ENCODE measurements around the gene SMARCB1. TPM values are rescaled to one million over a fixed set of nuclear protein-coding genes. Genes with fewer than 3 reads are reported as not detected.

SMARCB1 gene
- total RNA-seq, 1 experiment from 2014 or later, result 80.2 TPM

DNA sequence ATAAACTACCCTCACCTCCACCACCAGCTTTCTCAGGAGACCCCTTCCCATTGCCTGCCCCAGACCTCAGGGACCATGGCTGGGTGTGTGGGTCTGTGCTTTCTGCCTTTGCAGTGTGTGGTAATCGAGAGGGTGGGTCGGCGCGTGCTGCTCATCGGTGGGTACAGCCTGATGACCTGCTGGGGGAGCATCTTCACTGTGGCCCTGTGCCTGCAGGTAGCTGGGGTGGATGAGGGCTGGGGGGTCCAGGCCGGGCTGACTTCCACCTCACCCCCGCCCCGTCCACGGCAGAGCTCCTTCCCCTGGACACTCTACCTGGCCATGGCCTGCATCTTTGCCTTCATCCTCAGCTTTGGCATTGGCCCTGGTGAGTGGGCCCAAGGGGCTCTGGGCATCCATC lies 96.9 kb downstream of the SMARCB1 start:
- no peaks in the 10 kb centered on the region for H3K36me3 ChIP-seq (ENCODE audit: low read depth)
- DNase-seq, result no peak
- no TSS peak for BruUV-seq (replicated peaks)
- H2AFZ ChIP-seq, result no peak overlapping the region
- H3K4me3 ChIP-seq, result no peak overlapping the region
- H3K79me2 ChIP-seq (ENCODE audit: low read depth), result no peaks in the 10 kb centered on the region
- H4K20me1 ChIP-seq (ENCODE audit: insufficient read depth), result no peaks in the 10 kb centered on the region
- ChIA-PET POLR2A (ENCODE audit: unreplicated experiment) (no interaction called here), CTCF (no interaction called here)
- no peak overlapping the region for H3K4me2 ChIP-seq
- H3K9me2 ChIP-seq (ENCODE audit: insufficient read depth), result no peaks in the 10 kb centered on the region
- H3K4me1 ChIP-seq (replicated peaks; ENCODE audit: insufficient read depth), result peaks cover 13% of the 10 kb centered on the region
- no peak overlapping the region for H3K27ac ChIP-seq
- TF ChIP-seq EZH2 (IDR thresholded peaks at IDR 0.05; ENCODE audit: low read depth) (no peak), CTCF (conservative IDR thresholded peaks at IDR 0.05) (no peak)
- H3K9me3 ChIP-seq (ENCODE audit: insufficient read depth, low read depth), result no peaks in the 10 kb centered on the region
- H3F3A ChIP-seq (ENCODE audit: insufficient read depth, low read depth), result peaks cover 4% of the 10 kb centered on the region; the same call in 1 of the 2 replicates
- no peaks in the 10 kb centered on the region for H3K27me3 ChIP-seq (ENCODE audit: insufficient read depth, low read depth)
- intact Hi-C loops (cut with micrococcal nuclease; ENCODE audit: unreplicated experiment), result no loop called here

DNA sequence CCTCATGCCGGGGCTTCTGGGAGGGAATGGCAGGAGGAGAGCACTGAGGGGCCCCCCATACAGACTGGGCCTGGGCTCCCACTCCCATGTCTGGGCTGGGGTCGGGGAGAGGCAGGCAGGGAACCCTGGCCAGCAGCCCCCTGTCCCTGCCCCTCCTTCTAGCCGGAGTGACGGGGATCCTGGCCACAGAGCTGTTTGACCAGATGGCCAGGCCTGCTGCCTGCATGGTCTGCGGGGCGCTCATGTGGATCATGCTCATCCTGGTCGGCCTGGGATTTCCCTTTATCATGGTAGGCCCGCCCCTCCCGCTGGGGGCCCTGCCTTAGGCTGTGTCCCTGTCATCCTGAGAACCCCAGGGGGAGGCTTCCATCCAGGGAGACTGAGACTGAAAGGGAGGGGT lies 97.4 kb downstream of the SMARCB1 start:
- CTCF ChIA-PET, result no interaction called here

More for the DNA sequence above, 97.4 kb downstream of the SMARCB1 start:
- H3K36me3 ChIP-seq (ENCODE audit: low read depth), result no peaks in the 10 kb centered on the region
- no peak overlapping the region for H3K4me3 ChIP-seq
- no peak for DNase-seq
- intact Hi-C loops (cut with micrococcal nuclease; ENCODE audit: unreplicated experiment), result no loop called here
- no peaks in the 10 kb centered on the region for H3K79me2 ChIP-seq (ENCODE audit: low read depth)
- no peak overlapping the region for H3K27ac ChIP-seq
- no peaks in the 10 kb centered on the region for H3K9me2 ChIP-seq (ENCODE audit: insufficient read depth)
- H3F3A ChIP-seq (ENCODE audit: insufficient read depth, low read depth), result peaks cover 4% of the 10 kb centered on the region; the same call in 1 of the 2 replicates
- no peak for TF ChIP-seq EZH2 (IDR thresholded peaks at IDR 0.05; ENCODE audit: low read depth)
- no peak for TF ChIP-seq CTCF (conservative IDR thresholded peaks at IDR 0.05)
- no TSS peak for BruUV-seq (replicated peaks)
- H2AFZ ChIP-seq, result no peak overlapping the region
- no peaks in the 10 kb centered on the region for H3K27me3 ChIP-seq (ENCODE audit: insufficient read depth, low read depth)
- POLR2A ChIA-PET (ENCODE audit: unreplicated experiment), result no interaction called here
- no peaks in the 10 kb centered on the region for H3K9me3 ChIP-seq (ENCODE audit: insufficient read depth, low read depth)
- H4K20me1 ChIP-seq (ENCODE audit: insufficient read depth), result no peaks in the 10 kb centered on the region
- H3K4me2 ChIP-seq, result no peak overlapping the region
- H3K4me1 ChIP-seq (replicated peaks; ENCODE audit: insufficient read depth), result peaks cover 14% of the 10 kb centered on the region

Other genes with a start within 250 kb of the SMARCB1 start
- not detected in 2 replicates for gene IGLL1, start 206.7 kb upstream of the SMARCB1 start, total RNA-seq (2021)
- gene DRICH1, start 154.6 kb upstream of the SMARCB1 start, total RNA-seq (2021), result 0.57 and 0.60 TPM in 2 replicates
- not detected in 2 replicates for gene RGL4, start 96.0 kb upstream of the SMARCB1 start, total RNA-seq (2021)
- 2.8 and 2.9 TPM in 2 replicates for gene ZNF70, start 35.9 kb upstream of the SMARCB1 start, total RNA-seq (2021)
- gene VPREB3, start 32.5 kb upstream of the SMARCB1 start, total RNA-seq (2021), result 0.90 and 1.1 TPM in 2 replicates
- not detected in 2 replicates for gene C22orf15, start 24.0 kb upstream of the SMARCB1 start, total RNA-seq (2021)
- gene CHCHD10, start 19.0 kb upstream of the SMARCB1 start, total RNA-seq (2021), result 37.0 and 43.5 TPM in 2 replicates
- 2.4 and 3.6 TPM in 2 replicates for gene MMP11, start 14.1 kb upstream of the SMARCB1 start, total RNA-seq (2021)
- 0.41 and 1.2 TPM in 2 replicates for gene DERL3, start 52.0 kb downstream of the SMARCB1 start, total RNA-seq (2021)
- gene SLC2A11, start 70.9 kb downstream of the SMARCB1 start, total RNA-seq (2021), result 24.0 and 26.9 TPM in 2 replicates
- 531 and 695 TPM in 2 replicates for gene MIF, start 107.4 kb downstream of the SMARCB1 start, total RNA-seq (2021)
- 0.50 TPM in 1 of 2 replicates, not detected in the other for gene GSTT2B, start 174.2 kb downstream of the SMARCB1 start, total RNA-seq (2021)
- gene DDTL, start 179.9 kb downstream of the SMARCB1 start, total RNA-seq (2021), result not detected in 2 replicates
- gene DDT, start 187.5 kb downstream of the SMARCB1 start, total RNA-seq (2021), result 42.0 and 67.9 TPM in 2 replicates
- gene GSTT2, start 193.2 kb downstream of the SMARCB1 start, total RNA-seq (2021), result 0.79 TPM in 1 of 2 replicates, not detected in the other
- gene GSTT4, start 218.5 kb downstream of the SMARCB1 start, total RNA-seq (2021), result not detected in 2 replicates
- 39.0 and 39.3 TPM in 2 replicates for gene CABIN1, start 224.3 kb downstream of the SMARCB1 start, total RNA-seq (2021)